GM21619 (cell line): ENCODE measurements around the gene ABTB2.
"Not testable (repeated sequence)": the region's sequence is repeated elsewhere in the genome, so short reads cannot be mapped to it uniquely, and the experiment has no call there.

Experiments used
- ATAC-seq: cut with Tn5 transposase; IDR thresholded peaks from one replicate; pipeline ENCODE4 v1.9.1; 2021; ENCODE audit not compliant: unreplicated experiment

The ABTB2 gene

GRCh38 chr11:34266090-34266912 is 91.5 kb downstream of the ABTB2 start:
- no peak for ATAC-seq

GRCh38 chr11:34264303-34265110 is 93.3 kb downstream of the ABTB2 start:
- no peak for ATAC-seq

- ATAC-seq, result no peak
Observed at GRCh38 chr11:34263441-34264091, 94.2 kb downstream of the ABTB2 start.

- ATAC-seq, result no peak
Observed at GRCh38 chr11:34262531-34263081, 95.2 kb downstream of the ABTB2 start.

- no peak for ATAC-seq
Observed at GRCh38 chr11:34261820-34262219, 96.0 kb downstream of the ABTB2 start.

GRCh38 chr11:34261095-34261494 is 96.7 kb downstream of the ABTB2 start:
- no peak for ATAC-seq

GRCh38 chr11:34260072-34260575 is 97.7 kb downstream of the ABTB2 start:
- ATAC-seq, result no peak

GRCh38 chr11:34259087-34259486 is 98.7 kb downstream of the ABTB2 start:
- no peak for ATAC-seq

- no peak for ATAC-seq
Observed at GRCh38 chr11:34256626-34257025, 101.2 kb downstream of the ABTB2 start.

GRCh38 chr11:34256150-34256549 is 101.7 kb downstream of the ABTB2 start:
- no peak for ATAC-seq

- no peak for ATAC-seq
Observed at GRCh38 chr11:34255101-34255500, 102.7 kb downstream of the ABTB2 start.

- no peak for ATAC-seq
Observed at GRCh38 chr11:34254011-34254410, 103.8 kb downstream of the ABTB2 start.

- ATAC-seq, result no peak
Observed at GRCh38 chr11:34252651-34253050, 105.2 kb downstream of the ABTB2 start.

- no peak for ATAC-seq
Observed at GRCh38 chr11:34252015-34252414, 105.8 kb downstream of the ABTB2 start.

- no peak for ATAC-seq
Observed at GRCh38 chr11:34251589-34251980, 106.2 kb downstream of the ABTB2 start.

- ATAC-seq, result peak; percentile 80
Observed at GRCh38 chr11:34250732-34251588, 106.8 kb downstream of the ABTB2 start.

- no peak for ATAC-seq
Observed at GRCh38 chr11:34250211-34250610, 107.6 kb downstream of the ABTB2 start.

- ATAC-seq, result no peak
Observed at GRCh38 chr11:34249439-34249838, 108.4 kb downstream of the ABTB2 start.

GRCh38 chr11:34246511-34246910 is 111.3 kb downstream of the ABTB2 start:
- ATAC-seq, result not testable (repeated sequence)

- no peak for ATAC-seq
Observed at GRCh38 chr11:34245041-34245440, 112.8 kb downstream of the ABTB2 start.
